ENCODE results near the gene HSF2BP. TPM values are rescaled to one million over a fixed set of nuclear protein-coding genes. Genes with fewer than 3 reads are reported as not detected.
"Not testable (repeated sequence)": the region's sequence is repeated elsewhere in the genome, so short reads cannot be mapped to it uniquely, and the experiment has no call there.

HSF2BP gene
- polyA plus RNA-seq, 1 donor from 2014 or later, result 0.89 TPM

DNA sequence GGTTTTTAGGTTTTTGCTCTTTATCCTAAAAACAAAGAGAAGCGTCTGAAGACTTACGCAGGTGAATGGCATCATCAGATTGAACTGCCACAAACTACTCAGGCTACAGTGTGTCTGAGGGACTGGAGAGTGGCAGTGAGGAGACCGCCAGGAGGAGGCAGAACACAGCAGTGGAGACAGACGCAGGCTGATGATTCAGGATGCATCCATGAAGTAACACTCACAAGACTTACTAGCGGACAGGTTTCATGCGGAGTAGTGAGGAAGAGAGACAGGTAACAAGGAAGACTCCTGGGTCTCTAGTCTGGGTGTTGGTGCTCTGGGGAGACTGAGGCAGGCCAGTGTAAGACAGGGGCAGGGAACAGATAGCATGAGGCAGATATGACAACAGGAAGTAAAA, 5.7 kb downstream of the HSF2BP start:
- no peaks in the 10 kb centered on the region for H3K36me3 ChIP-seq (ENCODE audit: insufficient read depth, low read length)
- H3K9ac ChIP-seq (ENCODE audit: low read length), result no peak overlapping the region
- TF ChIP-seq MXI1 (conservative IDR thresholded peaks at IDR 0.05; ENCODE audit: poor library complexity, severe bottlenecking) (no peak), EZH2 (IDR thresholded peaks at IDR 0.05; ENCODE audit: borderline replicate concordance, insufficient read depth, low read length, poor library complexity, severe bottlenecking) (no peak), EP300 (conservative IDR thresholded peaks at IDR 0.05; ENCODE audit: poor library complexity, severe bottlenecking) (no peak), TAF1 (IDR thresholded peaks at IDR 0.05; ENCODE audit: low read depth) (no peak), POLR2AphosphoS5 (IDR thresholded peaks at IDR 0.05) (no peak), CTCF (IDR thresholded peaks at IDR 0.05; ENCODE audit: poor library complexity, severe bottlenecking) (no peak), SMC3 (conservative IDR thresholded peaks at IDR 0.05; ENCODE audit: poor library complexity) (no peak), RAD21 (conservative IDR thresholded peaks at IDR 0.05) (no peak)
- TF ChIP-seq, protein P1, sequence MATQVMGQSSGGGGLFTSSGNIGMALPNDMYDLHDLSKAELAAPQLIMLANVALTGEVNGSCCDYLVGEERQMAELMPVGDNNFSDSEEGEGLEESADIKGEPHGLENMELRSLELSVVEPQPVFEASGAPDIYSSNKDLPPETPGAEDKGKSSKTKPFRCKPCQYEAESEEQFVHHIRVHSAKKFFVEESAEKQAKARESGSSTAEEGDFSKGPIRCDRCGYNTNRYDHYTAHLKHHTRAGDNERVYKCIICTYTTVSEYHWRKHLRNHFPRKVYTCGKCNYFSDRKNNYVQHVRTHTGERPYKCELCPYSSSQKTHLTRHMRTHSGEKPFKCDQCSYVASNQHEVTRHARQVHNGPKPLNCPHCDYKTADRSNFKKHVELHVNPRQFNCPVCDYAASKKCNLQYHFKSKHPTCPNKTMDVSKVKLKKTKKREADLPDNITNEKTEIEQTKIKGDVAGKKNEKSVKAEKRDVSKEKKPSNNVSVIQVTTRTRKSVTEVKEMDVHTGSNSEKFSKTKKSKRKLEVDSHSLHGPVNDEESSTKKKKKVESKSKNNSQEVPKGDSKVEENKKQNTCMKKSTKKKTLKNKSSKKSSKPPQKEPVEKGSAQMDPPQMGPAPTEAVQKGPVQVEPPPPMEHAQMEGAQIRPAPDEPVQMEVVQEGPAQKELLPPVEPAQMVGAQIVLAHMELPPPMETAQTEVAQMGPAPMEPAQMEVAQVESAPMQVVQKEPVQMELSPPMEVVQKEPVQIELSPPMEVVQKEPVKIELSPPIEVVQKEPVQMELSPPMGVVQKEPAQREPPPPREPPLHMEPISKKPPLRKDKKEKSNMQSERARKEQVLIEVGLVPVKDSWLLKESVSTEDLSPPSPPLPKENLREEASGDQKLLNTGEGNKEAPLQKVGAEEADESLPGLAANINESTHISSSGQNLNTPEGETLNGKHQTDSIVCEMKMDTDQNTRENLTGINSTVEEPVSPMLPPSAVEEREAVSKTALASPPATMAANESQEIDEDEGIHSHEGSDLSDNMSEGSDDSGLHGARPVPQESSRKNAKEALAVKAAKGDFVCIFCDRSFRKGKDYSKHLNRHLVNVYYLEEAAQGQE (IDR thresholded peaks at IDR 0.05; ENCODE audit: borderline replicate concordance), result no peak
- no peaks in the 10 kb centered on the region for H3K9me2 ChIP-seq (ENCODE audit: insufficient read depth, low read length)
- no peaks in the 10 kb centered on the region for H3K27me3 ChIP-seq (ENCODE audit: insufficient read depth, low read depth, low read length)
- H3K9me3 ChIP-seq (ENCODE audit: low read length), result no peaks in the 10 kb centered on the region
- no peak overlapping the region for H2AFZ ChIP-seq (ENCODE audit: low read depth, low read length)
- no peaks in the 10 kb centered on the region for H3F3A ChIP-seq (ENCODE audit: insufficient read depth, low read length, poor library complexity, severe bottlenecking)
- H3K27ac ChIP-seq (ENCODE audit: low read length), result no peak overlapping the region
- no peak overlapping the region for H3K4me2 ChIP-seq (ENCODE audit: low read length)
- H3K79me2 ChIP-seq (replicated peaks; ENCODE audit: insufficient read depth, low read length), result no peaks in the 10 kb centered on the region
- no peak overlapping the region for H3K4me3 ChIP-seq (ENCODE audit: low read length)
- H4K20me1 ChIP-seq (ENCODE audit: insufficient read depth), result no peaks in the 10 kb centered on the region

DNA sequence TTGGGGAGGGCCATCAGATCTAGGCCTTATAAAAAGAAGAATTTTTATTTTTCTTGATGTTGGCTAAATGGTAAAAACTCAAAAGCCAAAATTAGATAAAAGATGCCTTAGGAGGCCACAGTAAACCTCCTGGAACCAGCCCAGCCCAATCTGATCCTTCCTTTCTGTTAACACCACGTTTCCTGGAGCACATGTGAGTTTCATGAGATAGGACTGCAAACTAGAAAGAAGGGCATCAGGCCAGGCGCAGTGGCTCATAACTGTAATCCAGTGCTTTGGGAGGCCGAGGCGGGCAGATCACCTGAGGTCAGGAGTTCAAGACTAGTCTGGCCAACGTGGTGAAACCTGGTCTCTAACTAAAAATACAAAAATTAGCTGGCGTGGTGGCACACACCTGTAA, 6.7 kb downstream of the HSF2BP start:
- H3K27ac ChIP-seq (ENCODE audit: low read length), result no peak overlapping the region
- H3K79me2 ChIP-seq (replicated peaks; ENCODE audit: insufficient read depth, low read length), result no peaks in the 10 kb centered on the region
- H3K4me2 ChIP-seq (ENCODE audit: low read length), result no peak overlapping the region
- no peak overlapping the region for H3K4me3 ChIP-seq (ENCODE audit: low read length)
- TF ChIP-seq TAF1 (IDR thresholded peaks at IDR 0.05; ENCODE audit: low read depth) (no peak), CTCF (IDR thresholded peaks at IDR 0.05; ENCODE audit: poor library complexity, severe bottlenecking) (no peak), RAD21 (conservative IDR thresholded peaks at IDR 0.05) (no peak), SMC3 (conservative IDR thresholded peaks at IDR 0.05; ENCODE audit: poor library complexity) (no peak), POLR2AphosphoS5 (IDR thresholded peaks at IDR 0.05) (no peak)
- TF ChIP-seq, protein P1 (IDR thresholded peaks at IDR 0.05; ENCODE audit: borderline replicate concordance), result no peak
- no peaks in the 10 kb centered on the region for H3K9me3 ChIP-seq (ENCODE audit: low read length)
- H3K9me2 ChIP-seq (ENCODE audit: insufficient read depth, low read length), result no peaks in the 10 kb centered on the region
- no peak overlapping the region for H2AFZ ChIP-seq (ENCODE audit: low read depth, low read length)
- H3K9ac ChIP-seq (ENCODE audit: low read length), result no peak overlapping the region
- no peaks in the 10 kb centered on the region for H3K36me3 ChIP-seq (ENCODE audit: insufficient read depth, low read length)
- H3F3A ChIP-seq (ENCODE audit: insufficient read depth, low read length, poor library complexity, severe bottlenecking), result no peaks in the 10 kb centered on the region
- H4K20me1 ChIP-seq (ENCODE audit: insufficient read depth), result no peaks in the 10 kb centered on the region
- H3K27me3 ChIP-seq (ENCODE audit: insufficient read depth, low read depth, low read length), result no peaks in the 10 kb centered on the region

GRCh38 chr21:43651926-43652325, 7.4 kb downstream of the HSF2BP start:
- H3K4me2 ChIP-seq (ENCODE audit: low read length); H3K27ac ChIP-seq (ENCODE audit: low read length); H3K9ac ChIP-seq (ENCODE audit: low read length); H3K79me2 ChIP-seq (replicated peaks; ENCODE audit: insufficient read depth, low read length); H3K4me3 ChIP-seq (ENCODE audit: low read length); H3K36me3 ChIP-seq (ENCODE audit: insufficient read depth, low read length); H2AFZ ChIP-seq (ENCODE audit: low read depth, low read length); H4K20me1 ChIP-seq (ENCODE audit: insufficient read depth); H3K27me3 ChIP-seq (ENCODE audit: insufficient read depth, low read depth, low read length); H3F3A ChIP-seq (ENCODE audit: insufficient read depth, low read length, poor library complexity, severe bottlenecking); H3K9me3 ChIP-seq (ENCODE audit: low read length); H3K9me2 ChIP-seq (ENCODE audit: insufficient read depth, low read length): not testable (repeated sequence)
